HG03045 (cell line): ENCODE data around the gene ARG2.

Source experiments
- ATAC-seq: cut with Tn5 transposase; IDR thresholded peaks from one replicate; pipeline ENCODE4 v1.9.1; 2021; ENCODE audit warnings: mild to moderate bottlenecking, moderate library complexity; ENCODE audit not compliant: unreplicated experiment

The ARG2 gene

DNA sequence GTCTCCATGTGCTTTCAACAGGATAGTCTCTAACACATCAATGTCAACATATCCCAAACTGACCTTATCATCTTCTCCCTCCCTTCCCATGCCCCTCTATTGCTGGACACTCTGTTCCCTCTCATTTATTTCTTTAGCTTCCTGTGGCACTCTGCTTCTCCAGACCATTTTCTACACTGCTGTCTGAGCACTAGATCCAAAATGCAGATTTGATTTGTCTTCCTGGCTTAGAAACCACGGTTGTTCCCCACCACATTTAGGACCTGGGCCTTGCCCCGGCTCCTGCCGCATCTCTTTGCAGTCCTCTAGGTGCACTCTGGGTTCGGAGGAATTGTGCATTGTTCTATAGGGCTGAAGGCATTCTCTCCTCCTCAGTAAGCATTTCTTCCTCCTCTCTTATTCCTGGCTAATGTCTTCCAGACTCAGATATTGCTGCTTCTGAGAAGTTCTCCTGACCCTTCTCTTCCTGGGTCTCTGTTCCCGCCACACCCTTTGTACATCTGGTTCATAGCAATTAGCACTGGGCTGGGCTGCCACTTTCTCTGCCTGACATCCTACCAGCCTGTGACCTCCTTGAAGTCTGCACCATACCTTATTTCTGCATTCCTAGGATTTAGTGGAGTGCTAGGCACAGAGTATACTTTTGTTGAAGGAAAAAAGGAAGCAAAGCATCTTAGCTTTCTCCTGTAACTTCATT is 13.9 kb downstream of the ARG2 start:
- ATAC-seq = no peak

DNA sequence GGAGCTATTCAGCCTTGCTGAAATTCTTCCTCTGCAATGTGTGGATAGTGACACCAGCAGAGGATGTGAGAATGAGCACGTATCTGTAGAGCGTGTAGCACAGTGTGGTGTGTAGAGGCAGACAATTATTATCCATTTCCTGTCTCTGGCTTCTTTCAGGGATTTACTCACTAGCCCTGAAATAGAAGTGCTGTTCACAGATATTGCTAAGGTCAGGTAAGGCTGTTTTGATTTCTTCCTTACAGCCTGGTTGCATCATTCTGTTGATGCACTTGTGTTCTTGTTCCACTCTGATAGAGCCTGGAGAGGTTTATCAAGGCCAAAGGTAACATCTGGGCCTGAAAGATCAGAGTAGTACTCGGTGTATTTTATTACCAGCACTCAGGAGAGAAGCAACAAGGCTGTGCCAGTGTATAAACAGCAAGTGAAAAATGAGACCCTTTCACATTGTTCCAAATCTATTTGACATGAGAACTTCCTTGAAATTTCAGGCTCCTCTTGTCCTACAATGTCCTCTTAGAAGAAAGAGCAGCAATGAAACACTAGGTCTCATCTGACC is 16.7 kb downstream of the ARG2 start:
- ATAC-seq = no peak

DNA sequence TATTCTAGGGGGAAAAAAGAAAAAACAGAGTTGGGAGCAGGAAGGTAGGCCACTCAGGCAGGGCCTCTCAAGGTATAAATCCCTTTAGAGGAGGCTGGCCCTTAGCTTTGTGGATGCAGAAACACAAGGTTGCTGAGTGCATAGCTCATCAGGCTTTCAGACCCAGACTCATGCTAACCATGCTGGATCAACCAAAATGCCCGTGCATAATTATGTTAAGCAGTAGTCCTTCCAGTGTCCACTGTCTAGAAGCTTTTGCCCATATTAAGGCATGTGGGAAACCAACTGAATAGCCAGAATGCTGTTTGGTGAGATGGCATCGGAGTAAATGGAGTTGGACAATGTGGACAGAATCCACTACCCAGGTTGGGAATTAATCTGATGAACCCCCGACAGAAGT is 18.9 kb downstream of the ARG2 start:
- no peak for ATAC-seq

DNA sequence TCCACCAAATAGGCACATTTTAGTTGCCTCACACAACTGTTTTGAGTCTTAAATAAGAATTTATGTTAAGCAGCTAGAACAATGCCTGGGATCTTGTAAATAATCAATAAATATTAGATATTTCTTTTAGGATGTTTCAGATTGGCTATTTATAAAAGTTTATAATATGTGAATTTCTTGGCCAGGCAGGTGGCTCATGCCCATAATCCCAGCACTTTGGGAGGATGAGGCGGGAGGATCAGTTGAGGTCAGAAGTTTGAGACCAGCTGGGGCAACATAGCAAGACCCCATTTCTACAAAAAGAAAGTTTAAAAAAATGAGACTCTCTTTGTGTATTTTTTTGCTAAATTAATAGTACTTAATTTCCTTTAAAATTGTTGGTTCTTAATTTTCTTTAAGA is 21.8 kb downstream of the ARG2 start:
- no peak for ATAC-seq

DNA sequence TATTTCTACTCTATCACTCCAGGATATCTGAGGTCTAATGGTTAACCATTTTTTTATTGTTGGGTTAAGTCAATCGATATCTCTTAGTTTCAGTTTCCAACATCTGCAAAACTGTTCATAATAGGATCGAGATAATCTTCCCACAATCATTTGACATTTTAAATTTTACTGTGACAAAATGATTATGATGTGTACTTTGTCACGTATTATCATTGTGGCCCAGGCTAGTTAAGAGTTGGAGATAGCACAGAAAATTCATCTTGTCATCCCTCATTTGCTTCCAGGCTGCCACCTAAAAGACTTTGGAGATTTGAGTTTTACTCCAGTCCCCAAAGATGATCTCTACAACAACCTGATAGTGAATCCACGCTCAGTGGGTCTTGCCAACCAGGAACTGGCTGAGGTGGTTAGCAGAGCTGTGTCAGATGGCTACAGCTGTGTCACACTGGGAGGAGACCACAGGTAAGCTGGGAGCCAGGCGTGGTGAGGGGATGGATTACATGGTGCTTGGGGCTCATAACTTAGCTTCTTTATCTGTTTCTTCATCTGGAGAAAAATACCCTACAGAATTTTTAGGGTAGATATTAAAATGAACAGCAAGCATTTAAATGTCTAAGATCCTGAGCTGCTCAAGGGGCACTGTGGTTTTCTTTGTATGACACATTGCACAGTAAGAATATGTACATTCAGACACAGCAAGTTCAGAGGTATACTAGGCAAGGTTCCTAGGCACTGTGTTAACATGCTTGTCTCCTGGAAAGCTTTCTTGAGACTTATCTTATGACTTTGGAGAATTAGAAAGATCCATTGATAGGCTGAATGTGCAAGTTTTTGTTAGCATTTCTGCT is 22.4 kb downstream of the ARG2 start:
- ATAC-seq = no peak

DNA sequence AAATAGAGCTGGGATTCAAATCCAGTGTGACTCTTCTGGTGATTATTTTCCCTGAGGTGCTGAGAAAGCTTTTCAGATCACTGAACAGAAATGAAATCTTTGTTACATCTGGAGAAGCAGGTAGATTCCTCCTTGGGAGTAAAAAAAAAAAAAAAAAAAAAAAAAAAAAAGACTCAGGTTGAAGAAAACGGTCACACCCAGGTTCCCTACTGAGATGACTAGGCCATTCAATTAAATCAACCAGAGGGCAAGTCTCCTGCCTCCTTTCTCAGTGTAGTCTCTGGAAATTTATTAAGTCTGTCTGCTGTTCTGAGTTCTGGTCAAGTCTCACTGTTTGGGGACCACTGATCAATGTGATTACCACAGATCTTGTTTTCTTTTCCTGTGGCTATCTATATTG is 24.0 kb downstream of the ARG2 start:
- ATAC-seq = no peak

DNA sequence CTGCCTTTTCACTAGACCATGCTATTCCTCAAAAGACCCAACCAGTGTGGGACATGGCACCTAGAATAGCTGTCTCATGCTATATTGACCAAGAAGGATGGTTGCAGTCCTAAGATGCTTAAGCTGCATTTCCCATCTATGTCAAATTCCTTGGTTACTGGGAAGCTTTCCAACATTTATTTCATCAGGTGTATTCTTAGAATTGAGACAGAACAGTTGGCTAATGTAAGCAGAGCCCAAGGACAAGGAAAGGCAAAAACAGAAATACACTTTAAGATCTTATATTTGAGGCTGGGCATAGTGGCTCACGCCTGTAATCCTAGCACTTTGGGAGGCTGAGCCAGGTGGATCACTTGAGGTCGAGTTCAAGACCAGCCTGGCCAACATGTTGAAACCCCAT is 24.7 kb downstream of the ARG2 start:
- no peak for ATAC-seq

DNA sequence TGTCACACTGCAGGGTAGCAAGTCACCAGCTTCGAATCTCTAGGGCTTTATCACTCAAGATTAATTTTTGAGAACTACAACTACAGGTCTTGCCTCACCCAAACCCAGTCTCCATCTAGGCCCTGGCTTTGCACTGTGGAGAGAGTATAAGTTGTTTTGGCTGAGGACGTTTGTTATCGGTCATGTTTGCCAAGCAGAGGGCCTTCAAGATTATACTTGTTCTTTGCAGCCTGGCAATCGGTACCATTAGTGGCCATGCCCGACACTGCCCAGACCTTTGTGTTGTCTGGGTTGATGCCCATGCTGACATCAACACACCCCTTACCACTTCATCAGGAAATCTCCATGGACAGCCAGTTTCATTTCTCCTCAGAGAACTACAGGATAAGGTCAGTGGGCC is 25.7 kb downstream of the ARG2 start:
- ATAC-seq = no peak

DNA sequence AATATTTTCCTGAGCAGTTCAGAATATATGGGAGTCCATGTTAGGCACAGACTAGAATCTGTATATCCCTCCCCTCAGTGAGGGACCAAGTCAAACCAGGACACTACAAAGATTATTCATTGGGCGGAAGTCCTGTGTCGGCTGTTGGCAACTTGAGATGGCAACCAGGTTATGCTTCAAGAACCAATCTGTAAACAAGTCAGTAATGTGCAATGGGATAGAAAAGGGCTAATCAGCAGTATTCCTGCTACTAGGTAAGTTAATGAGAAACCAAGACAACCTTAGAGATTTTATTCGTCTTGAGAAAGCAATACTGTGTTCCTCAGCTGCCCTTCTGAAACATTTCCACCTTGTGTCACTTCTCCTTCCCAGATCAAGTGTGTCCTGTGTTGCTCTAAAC is 26.4 kb downstream of the ARG2 start:
- no peak for ATAC-seq

DNA sequence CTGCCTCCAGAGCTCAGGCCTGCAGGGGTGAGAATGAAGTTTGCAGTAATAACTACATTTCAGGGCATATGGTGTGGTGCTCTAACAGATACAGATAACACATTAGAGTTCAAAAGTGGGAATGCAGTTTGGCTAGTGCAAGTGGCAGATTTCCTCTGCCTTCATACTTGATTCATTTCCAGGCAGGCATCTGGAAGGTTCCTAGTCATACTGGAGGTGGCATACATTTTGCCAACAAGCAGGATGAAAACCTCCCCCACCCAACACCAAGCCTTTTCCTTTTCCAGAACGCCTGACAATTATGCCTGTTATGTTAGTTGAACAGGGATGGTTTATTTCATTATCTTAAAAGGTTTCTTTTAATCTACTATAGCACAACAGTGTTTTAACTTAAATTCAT is 30.4 kb downstream of the ARG2 start:
- ATAC-seq = no peak

DNA sequence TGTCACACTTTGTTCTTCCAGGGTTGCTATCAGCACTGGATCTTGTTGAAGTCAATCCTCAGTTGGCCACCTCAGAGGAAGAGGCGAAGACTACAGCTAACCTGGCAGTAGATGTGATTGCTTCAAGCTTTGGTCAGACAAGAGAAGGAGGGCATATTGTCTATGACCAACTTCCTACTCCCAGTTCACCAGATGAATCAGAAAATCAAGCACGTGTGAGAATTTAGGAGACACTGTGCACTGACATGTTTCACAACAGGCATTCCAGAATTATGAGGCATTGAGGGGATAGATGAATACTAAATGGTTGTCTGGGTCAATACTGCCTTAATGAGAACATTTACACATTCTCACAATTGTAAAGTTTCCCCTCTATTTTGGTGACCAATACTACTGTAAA is 31.0 kb downstream of the ARG2 start:
- no peak for ATAC-seq

DNA sequence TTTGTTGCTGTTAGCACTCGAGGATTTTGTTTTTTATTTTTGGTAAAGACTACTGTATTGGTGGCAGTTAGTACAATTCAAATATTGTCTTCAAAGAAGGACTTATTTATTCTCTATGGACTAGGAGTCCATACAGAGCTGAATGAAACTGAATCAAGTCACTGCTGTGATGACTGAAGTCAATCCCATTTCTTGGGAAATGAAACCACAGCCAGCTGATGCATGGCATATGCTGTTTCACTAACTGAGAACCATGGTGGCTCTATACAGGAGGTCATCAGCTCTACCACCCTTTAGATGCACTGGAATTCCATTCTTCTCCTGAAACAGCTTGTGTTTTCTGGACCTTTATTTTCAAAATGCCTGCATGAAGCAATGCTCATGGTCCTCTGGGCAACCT is 32.5 kb downstream of the ARG2 start:
- no peak for ATAC-seq

DNA sequence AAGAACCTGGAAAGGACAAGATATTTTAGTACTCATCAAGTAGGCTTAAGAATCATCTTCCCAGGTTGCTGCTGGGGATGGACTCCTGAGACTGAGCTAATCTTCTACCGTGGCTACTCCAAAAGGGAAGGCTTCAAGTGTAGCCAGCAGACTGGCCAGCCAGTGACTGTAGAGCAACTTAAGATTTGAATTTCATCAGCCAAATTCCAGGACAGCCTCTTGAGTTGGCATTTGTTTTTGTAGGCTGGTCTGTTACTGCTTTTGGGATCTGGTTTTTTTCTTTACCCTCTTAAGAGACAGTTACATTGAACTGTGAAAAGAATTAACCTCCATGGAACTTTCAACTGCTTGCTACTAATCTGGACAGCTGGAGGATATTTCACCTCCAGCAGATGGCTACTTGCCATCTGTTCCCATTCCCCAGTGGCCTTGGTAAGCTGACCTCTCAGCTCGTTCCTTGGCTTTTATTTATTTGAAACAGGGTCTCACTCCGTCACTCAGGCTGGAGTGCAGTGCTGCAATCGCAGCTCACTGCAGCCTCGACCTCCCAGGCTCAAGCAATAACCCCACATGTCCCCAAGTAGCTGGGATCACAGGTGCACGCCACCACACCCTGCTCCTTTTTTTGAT is 34.0 kb downstream of the ARG2 start:
- ATAC-seq = no peak

DNA sequence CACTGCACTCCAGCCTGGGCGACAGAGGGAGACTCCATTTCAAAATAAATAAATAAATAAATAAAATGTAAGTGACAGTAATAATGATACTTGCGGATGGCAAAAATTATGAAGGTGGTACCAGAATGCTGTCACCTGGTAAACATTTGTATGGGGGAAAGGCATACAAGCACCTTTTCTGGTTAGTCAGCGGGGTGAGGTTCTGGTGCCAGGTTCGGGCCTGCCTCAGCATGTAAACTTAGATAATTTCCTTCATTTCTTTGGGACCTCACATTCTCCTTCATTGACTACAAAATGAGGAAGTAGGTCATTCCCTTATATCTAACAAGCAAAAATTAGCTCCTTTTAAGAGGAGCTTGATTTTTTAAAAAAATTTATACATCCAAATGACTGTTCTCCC is 43.9 kb downstream of the ARG2 start:
- no peak for ATAC-seq

DNA sequence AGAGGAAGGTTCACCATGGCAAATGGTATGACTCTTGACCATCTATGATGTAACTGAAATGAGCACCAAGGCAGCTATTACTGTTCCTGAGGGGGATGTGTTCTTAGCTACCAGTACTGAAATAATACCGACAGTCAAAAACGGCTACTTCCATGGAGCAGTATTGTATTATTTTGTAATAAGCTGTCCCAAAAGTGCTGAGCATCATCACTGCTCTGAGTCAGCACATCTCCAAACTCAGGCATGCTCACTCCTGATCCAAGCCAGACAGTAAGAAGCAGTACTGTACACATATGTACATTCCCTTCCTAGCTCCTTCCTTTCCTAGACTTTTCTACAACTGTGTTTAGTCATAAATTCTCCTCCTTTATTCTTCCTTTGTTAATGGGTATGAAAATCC is 46.1 kb downstream of the ARG2 start:
- no peak for ATAC-seq

DNA sequence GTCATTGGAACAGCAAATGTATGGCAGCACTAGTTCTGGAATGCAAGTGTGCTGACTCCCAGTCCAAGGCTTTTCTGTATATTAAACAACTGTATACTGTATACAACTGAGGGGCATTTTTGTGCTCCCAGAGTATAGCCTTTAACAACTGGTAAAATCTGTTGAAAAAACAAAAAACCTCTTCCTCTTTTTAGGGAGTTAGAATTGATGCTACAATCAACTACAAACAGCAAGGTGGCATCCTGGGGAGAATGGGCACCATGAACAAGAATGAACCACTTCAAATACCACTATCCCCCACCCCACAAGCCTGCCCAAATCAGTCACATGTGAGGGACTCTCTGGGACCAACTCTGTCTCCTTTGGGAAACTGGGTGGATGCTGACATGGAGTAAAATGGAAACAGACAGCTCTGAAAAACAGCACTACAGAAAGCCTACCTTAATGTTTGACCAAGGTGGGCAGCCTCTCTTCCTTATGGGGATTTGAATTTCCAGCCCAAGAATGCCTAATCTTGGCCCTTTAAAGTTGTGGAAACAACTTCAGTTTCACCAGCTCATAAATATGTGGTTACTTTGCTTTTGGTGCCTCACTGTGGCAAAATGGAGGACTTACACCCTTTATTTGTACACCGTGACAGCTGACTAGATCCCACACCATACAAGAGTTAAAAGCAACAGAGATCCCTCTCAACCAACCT is 47.2 kb downstream of the ARG2 start:
- ATAC-seq = no peak

DNA sequence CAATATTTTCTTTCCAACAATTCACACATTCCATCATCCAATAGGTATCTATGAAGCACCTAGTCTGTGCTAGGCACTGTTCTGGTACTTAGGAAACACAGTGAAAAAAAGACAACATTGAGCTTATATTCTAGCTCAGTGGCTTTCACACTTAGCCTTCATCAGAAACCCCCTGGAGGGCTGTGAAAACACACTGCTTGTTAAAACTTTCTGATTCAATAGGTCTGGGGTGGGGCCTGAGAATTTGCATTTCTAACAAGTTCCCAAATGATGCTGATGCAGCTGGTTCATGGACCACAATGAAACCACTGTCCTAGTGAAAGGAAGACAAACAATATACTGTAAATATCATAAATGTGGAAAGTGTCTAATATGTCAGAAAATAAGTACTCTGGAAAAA is 48.8 kb downstream of the ARG2 start:
- ATAC-seq = no peak

DNA sequence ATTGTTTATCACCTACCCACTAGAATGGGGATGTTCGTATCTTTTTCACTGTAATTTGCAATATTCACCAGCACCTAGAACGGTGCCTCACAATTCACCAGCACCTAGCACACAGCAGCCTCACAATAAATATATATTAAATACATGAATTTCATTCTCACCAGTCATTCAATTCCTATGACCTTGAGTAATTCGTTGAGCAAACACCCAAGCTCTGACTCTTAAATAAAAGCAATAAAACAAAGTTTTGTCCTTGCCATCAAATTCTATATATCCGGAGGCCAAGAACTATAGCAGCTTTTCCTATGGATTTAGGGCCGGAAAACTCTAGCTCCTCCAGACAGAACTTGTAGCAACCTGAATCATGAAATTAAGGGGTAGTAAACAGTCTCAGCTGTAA is 53.7 kb downstream of the ARG2 start:
- ATAC-seq = no peak

DNA sequence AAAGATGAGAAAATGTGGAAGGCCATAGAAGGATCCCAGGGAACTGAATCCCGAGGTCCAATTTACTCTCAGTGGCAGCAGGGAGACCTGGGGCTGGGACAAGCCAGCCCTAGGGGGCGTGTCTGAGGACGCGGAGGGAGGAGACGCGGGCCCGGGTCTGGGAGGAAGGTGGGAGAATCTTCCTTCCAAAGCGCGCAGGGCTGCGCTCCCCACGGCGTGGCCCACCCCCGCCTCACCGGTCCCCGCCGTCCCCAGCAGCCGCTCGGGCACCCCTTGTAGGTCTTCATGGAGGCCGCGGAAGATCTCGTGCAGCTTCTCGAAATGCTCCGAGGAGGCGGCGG is 54.4 kb downstream of the ARG2 start:
- peak; percentile 58 for ATAC-seq

DNA sequence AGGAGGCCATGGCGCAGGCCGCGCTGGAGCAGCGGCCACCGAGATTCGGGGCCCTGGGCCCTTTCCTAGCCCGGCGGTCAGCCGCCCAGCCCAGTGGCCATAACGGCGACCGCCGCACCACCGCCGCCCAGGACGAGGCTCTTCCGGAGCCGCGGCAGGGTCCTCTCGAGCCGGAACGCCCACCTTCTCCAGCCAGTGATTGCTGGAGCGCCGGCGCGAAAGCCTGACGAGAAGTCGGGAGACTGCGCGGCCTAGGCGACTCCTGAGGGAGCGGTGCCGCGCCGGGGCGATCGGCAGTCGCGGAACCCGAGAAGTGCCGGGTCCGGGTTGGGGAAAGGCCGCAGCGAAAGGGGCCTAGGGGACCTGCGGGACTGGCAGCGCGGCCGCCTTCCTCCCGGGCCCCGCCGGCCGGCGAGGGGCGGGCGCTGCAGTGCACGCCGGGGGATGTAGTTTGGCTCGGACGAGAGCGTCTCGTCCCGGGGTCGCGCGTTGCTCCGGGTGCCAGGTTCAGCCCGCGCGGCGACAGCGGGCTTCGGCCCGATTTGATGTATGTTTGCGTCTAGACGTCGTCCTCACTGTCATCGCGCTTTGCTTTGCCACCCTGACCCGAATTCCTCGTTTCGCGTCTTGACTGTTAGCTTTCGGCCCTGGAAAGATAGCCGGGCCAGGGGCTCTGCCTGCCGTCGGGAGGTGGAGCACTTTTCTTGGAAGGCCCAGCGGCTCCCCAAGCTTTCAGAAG is 54.9 kb downstream of the ARG2 start, which contains the start of gene VTI1B:
TSS of gene VTI1B (minus strand) at position 153 of the 739 bp plus-strand sequence. CDS start at position 10, 143 bp downstream.
- ATAC-seq = peak; percentile 87

DNA sequence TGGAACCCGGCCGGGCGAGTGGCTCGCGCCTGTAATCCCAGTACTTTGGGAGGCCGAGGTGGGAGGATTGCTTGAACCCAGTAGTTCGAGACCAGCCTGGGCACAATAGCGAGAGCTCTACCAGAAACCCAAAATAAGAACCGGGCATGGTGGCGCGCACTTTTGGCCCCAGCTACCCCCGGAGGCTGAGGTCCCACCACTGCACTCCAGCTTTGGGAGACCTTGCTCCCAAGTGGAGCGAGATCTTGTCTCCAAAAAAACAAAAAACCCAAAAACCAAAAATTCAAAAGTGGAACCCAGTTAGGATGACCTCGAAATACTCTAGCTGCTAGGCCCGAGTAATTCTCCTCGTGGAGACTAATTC is 55.5 kb downstream of the ARG2 start:
- ATAC-seq = no peak
